ENCODE results near the gene CFAP299.

CFAP299 gene

GRCh38 chr4:80806472-80806871, 470.9 kb downstream of the CFAP299 start:
- no peaks in the 10 kb centered on the region for H3K36me3 ChIP-seq
- H3K9me3 ChIP-seq (replicated peaks in 1 of 11) = no peaks in the 10 kb centered on the region
- H3K27me3 ChIP-seq = no peaks in the 10 kb centered on the region
- no peaks in the 10 kb centered on the region for H4K20me1 ChIP-seq
- H3K9ac ChIP-seq = no peak overlapping the region
- H3K27ac ChIP-seq = no peak overlapping the region
- no peak overlapping the region for H3K4me2 ChIP-seq
- TF ChIP-seq Cebpa-rat (IDR thresholded peaks at IDR 0.05) = no peak
- H3K4me3 ChIP-seq = no peak overlapping the region
- peaks cover 0 to 7% (median 0%) of the 10 kb centered on the region in 10 experiments; a peak in 3 of 20 replicates for H3K4me1 ChIP-seq

GRCh38 chr4:80809039-80809729, 473.7 kb downstream of the CFAP299 start:
- Histone ChIP-seq H3K9me3 (replicated peaks in 1 of 11) (no peaks in the 10 kb centered on the region), H4K20me1 (no peaks in the 10 kb centered on the region), H3K36me3 (no peaks in the 10 kb centered on the region), H3K9ac (no peak overlapping the region), H3K27ac (no peak overlapping the region), H3K4me1 (peaks cover 0 to 7% (median 0%) of the 10 kb centered on the region in 10 experiments; a peak in 3 of 20 replicates), H3K4me3 (no peak overlapping the region), H3K27me3 (no peaks in the 10 kb centered on the region), H3K4me2 (no peak overlapping the region)
- no peak for TF ChIP-seq Cebpa-rat (IDR thresholded peaks at IDR 0.05)

GRCh38 chr4:80811406-80811805, 475.9 kb downstream of the CFAP299 start:
- no peaks in the 10 kb centered on the region for H4K20me1 ChIP-seq
- no peaks in the 10 kb centered on the region for H3K27me3 ChIP-seq
- no peaks in the 10 kb centered on the region for H3K36me3 ChIP-seq
- H3K4me2 ChIP-seq = no peak overlapping the region
- no peak overlapping the region for H3K9ac ChIP-seq
- no peak for TF ChIP-seq Cebpa-rat (IDR thresholded peaks at IDR 0.05)
- no peak overlapping the region for H3K27ac ChIP-seq
- H3K9me3 ChIP-seq (replicated peaks in 1 of 11) = no peaks in the 10 kb centered on the region
- H3K4me3 ChIP-seq = no peak overlapping the region
- H3K4me1 ChIP-seq = no peaks in the 10 kb centered on the region

- H3K4me3 ChIP-seq = no peak overlapping the region
- no peak for TF ChIP-seq Cebpa-rat (IDR thresholded peaks at IDR 0.05)
- no peak overlapping the region for H3K4me2 ChIP-seq
- H3K9ac ChIP-seq = no peak overlapping the region
- H3K27me3 ChIP-seq = no peaks in the 10 kb centered on the region
- no peak overlapping the region for H3K27ac ChIP-seq
- no peaks in the 10 kb centered on the region for H3K36me3 ChIP-seq
- no peaks in the 10 kb centered on the region for H3K4me1 ChIP-seq
- no peaks in the 10 kb centered on the region for H3K9me3 ChIP-seq (replicated peaks in 1 of 11)
- H4K20me1 ChIP-seq = no peaks in the 10 kb centered on the region
Observed at GRCh38 chr4:80812145-80812544, 476.6 kb downstream of the CFAP299 start.

GRCh38 chr4:80814266-80814665, 478.7 kb downstream of the CFAP299 start:
- no peaks in the 10 kb centered on the region for H3K36me3 ChIP-seq
- H3K27me3 ChIP-seq = no peaks in the 10 kb centered on the region
- H3K27ac ChIP-seq = no peak overlapping the region
- H3K9me3 ChIP-seq (replicated peaks in 1 of 11) = no peaks in the 10 kb centered on the region
- no peaks in the 10 kb centered on the region for H3K4me1 ChIP-seq
- no peak overlapping the region for H3K4me3 ChIP-seq
- H4K20me1 ChIP-seq = no peaks in the 10 kb centered on the region
- no peak overlapping the region for H3K9ac ChIP-seq
- TF ChIP-seq Cebpa-rat (IDR thresholded peaks at IDR 0.05) = no peak
- H3K4me2 ChIP-seq = no peak overlapping the region

- 0 out of 22 replicates have a peak, but pooled peaks cover 0 to 5% (median 0%) of the 10 kb centered on the region in 11 experiments for H3K9me3 ChIP-seq (replicated peaks in 1 of 11)
- H3K27ac ChIP-seq = no peak overlapping the region
- no peak overlapping the region for H3K4me3 ChIP-seq
- TF ChIP-seq Cebpa-rat (IDR thresholded peaks at IDR 0.05) = no peak
- H4K20me1 ChIP-seq = no peaks in the 10 kb centered on the region
- H3K27me3 ChIP-seq = no peaks in the 10 kb centered on the region
- H3K9ac ChIP-seq = no peak overlapping the region
- no peaks in the 10 kb centered on the region for H3K36me3 ChIP-seq
- no peaks in the 10 kb centered on the region for H3K4me1 ChIP-seq
- H3K4me2 ChIP-seq = no peak overlapping the region; a peak in 1 of 22 replicates
Observed at GRCh38 chr4:80831383-80832361, 496.1 kb downstream of the CFAP299 start.

- Histone ChIP-seq H3K27ac (no peak overlapping the region), H3K4me3 (no peak overlapping the region), H3K4me2 (no peak overlapping the region), H3K9me3 (replicated peaks in 1 of 11) (peaks cover 0 to 13% (median 0%) of the 10 kb centered on the region in 11 experiments; a peak in 4 of 22 replicates), H3K4me1 (peaks cover 0 to 4% (median 0%) of the 10 kb centered on the region in 10 experiments; a peak in 4 of 20 replicates), H3K27me3 (no peaks in the 10 kb centered on the region), H3K36me3 (no peaks in the 10 kb centered on the region), H4K20me1 (no peaks in the 10 kb centered on the region), H3K9ac (no peak overlapping the region)
- TF ChIP-seq Cebpa-rat (IDR thresholded peaks at IDR 0.05) = no peak
Observed at GRCh38 chr4:80839281-80839680, 503.8 kb downstream of the CFAP299 start.

- Histone ChIP-seq H3K4me2 (no peak overlapping the region), H3K9ac (no peak overlapping the region), H3K27ac (no peak overlapping the region), H3K36me3 (no peaks in the 10 kb centered on the region), H3K4me3 (no peak overlapping the region), H3K4me1 (peaks cover 0 to 4% (median 0%) of the 10 kb centered on the region in 10 experiments; a peak in 4 of 20 replicates), H4K20me1 (no peaks in the 10 kb centered on the region), H3K9me3 (replicated peaks in 1 of 11) (peaks cover 0 to 13% (median 0%) of the 10 kb centered on the region in 11 experiments; a peak in 4 of 22 replicates), H3K27me3 (no peaks in the 10 kb centered on the region)
- TF ChIP-seq Cebpa-rat (IDR thresholded peaks at IDR 0.05) = no peak
Observed at GRCh38 chr4:80839792-80840191, 504.3 kb downstream of the CFAP299 start.

- no peaks in the 10 kb centered on the region for H3K36me3 ChIP-seq
- H3K4me3 ChIP-seq = no peak overlapping the region
- no peak for TF ChIP-seq Cebpa-rat (IDR thresholded peaks at IDR 0.05)
- no peaks in the 10 kb centered on the region for H3K27me3 ChIP-seq
- no peak overlapping the region for H3K4me2 ChIP-seq
- H3K27ac ChIP-seq = no peak overlapping the region
- no peak overlapping the region for H3K9ac ChIP-seq
- peaks cover 0 to 4% (median 0%) of the 10 kb centered on the region in 10 experiments; a peak in 4 of 20 replicates for H3K4me1 ChIP-seq
- peaks cover 0 to 18% (median 4%) of the 10 kb centered on the region in 11 experiments; a peak in 8 of 22 replicates for H3K9me3 ChIP-seq (replicated peaks in 1 of 11)
- no peaks in the 10 kb centered on the region for H4K20me1 ChIP-seq
Observed at GRCh38 chr4:80840396-80840795, 504.9 kb downstream of the CFAP299 start.

Measured in BLaER1 treated with 17β-estradiol and CSF1 and Interleukin-3, amounts not matched to agents 10 nM and 100 nM (cell line).